ENCODE data around the gene NABP2.

Gene NABP2

GRCh38 chr12:56248711-56249110 lies 24.6 kb downstream of the NABP2 start:
- Histone ChIP-seq H4K20me1 (ENCODE audit: control insufficient read depth, insufficient read depth, low read depth, low read length) (no peaks in the 10 kb centered on the region), H3K4me1 (ENCODE audit: control insufficient read depth, low read length) (no peaks in the 10 kb centered on the region; the same call in 1 of the 2 replicates), H3K36me3 (ENCODE audit: control insufficient read depth, low read length) (peaks cover 65% of the 10 kb centered on the region), H3K4me2 (ENCODE audit: low read length) (no peak overlapping the region), H3K27me3 (ENCODE audit: control insufficient read depth, low read length) (no peaks in the 10 kb centered on the region), H3K27ac (ENCODE audit: low read depth, low read length) (no peak overlapping the region), H3K9me3 (ENCODE audit: control insufficient read depth, insufficient read depth, low read length) (no peaks in the 10 kb centered on the region), H3F3A (ENCODE audit: control insufficient read depth, insufficient read depth) (no peaks in the 10 kb centered on the region), H3K79me2 (ENCODE audit: control insufficient read depth, low read length) (no peaks in the 10 kb centered on the region), H3K4me3 (ENCODE audit: low read length) (no peak overlapping the region), H3K9me2 (replicated peaks; ENCODE audit: control insufficient read depth, low read length) (no peaks in the 10 kb centered on the region)
- TF ChIP-seq CTCF (IDR thresholded peaks at IDR 0.05; ENCODE audit: low read depth, low read length, poor library complexity, severe bottlenecking): no peak
- no peak for TF ChIP-seq EZH2phosphoT487 (IDR thresholded peaks at IDR 0.05; ENCODE audit: borderline replicate concordance, low read length)

- no peak overlapping the region for H3K27ac ChIP-seq (ENCODE audit: low read depth, low read length)
- H3F3A ChIP-seq (ENCODE audit: control insufficient read depth, insufficient read depth): no peaks in the 10 kb centered on the region
- H4K20me1 ChIP-seq (ENCODE audit: control insufficient read depth, insufficient read depth, low read depth, low read length): no peaks in the 10 kb centered on the region
- no peaks in the 10 kb centered on the region for H3K9me3 ChIP-seq (ENCODE audit: control insufficient read depth, insufficient read depth, low read length)
- TF ChIP-seq EZH2phosphoT487 (IDR thresholded peaks at IDR 0.05; ENCODE audit: borderline replicate concordance, low read length) (no peak), CTCF (IDR thresholded peaks at IDR 0.05; ENCODE audit: low read depth, low read length, poor library complexity, severe bottlenecking) (no peak)
- peaks cover 13% of the 10 kb centered on the region for H3K4me1 ChIP-seq (ENCODE audit: control insufficient read depth, low read length)
- H3K27me3 ChIP-seq (ENCODE audit: control insufficient read depth, low read length): no peaks in the 10 kb centered on the region
- H3K4me3 ChIP-seq (ENCODE audit: low read length): no peak overlapping the region
- H3K9me2 ChIP-seq (replicated peaks; ENCODE audit: control insufficient read depth, low read length): no peaks in the 10 kb centered on the region
- peaks cover 73% of the 10 kb centered on the region for H3K36me3 ChIP-seq (ENCODE audit: control insufficient read depth, low read length)
- peaks cover 17% of the 10 kb centered on the region for H3K79me2 ChIP-seq (ENCODE audit: control insufficient read depth, low read length)
- H3K4me2 ChIP-seq (ENCODE audit: low read length): no peak overlapping the region
These were observed 28.5 kb downstream of the NABP2 start for GRCh38 chr12:56252649-56253048.

GRCh38 chr12:56253091-56253490 lies 28.9 kb downstream of the NABP2 start:
- Histone ChIP-seq H3K4me1 (ENCODE audit: control insufficient read depth, low read length) (peaks cover 13% of the 10 kb centered on the region), H3K4me2 (ENCODE audit: low read length) (no peak overlapping the region), H3K9me2 (replicated peaks; ENCODE audit: control insufficient read depth, low read length) (no peaks in the 10 kb centered on the region), H3K4me3 (ENCODE audit: low read length) (no peak overlapping the region), H3K36me3 (ENCODE audit: control insufficient read depth, low read length) (peaks cover 69% of the 10 kb centered on the region), H3K9me3 (ENCODE audit: control insufficient read depth, insufficient read depth, low read length) (no peaks in the 10 kb centered on the region), H4K20me1 (ENCODE audit: control insufficient read depth, insufficient read depth, low read depth, low read length) (no peaks in the 10 kb centered on the region), H3K27me3 (ENCODE audit: control insufficient read depth, low read length) (no peaks in the 10 kb centered on the region), H3K79me2 (ENCODE audit: control insufficient read depth, low read length) (peaks cover 22% of the 10 kb centered on the region), H3F3A (ENCODE audit: control insufficient read depth, insufficient read depth) (no peaks in the 10 kb centered on the region), H3K27ac (ENCODE audit: low read depth, low read length) (no peak overlapping the region)
- TF ChIP-seq EZH2phosphoT487 (IDR thresholded peaks at IDR 0.05; ENCODE audit: borderline replicate concordance, low read length): no peak
- no peak for TF ChIP-seq CTCF (IDR thresholded peaks at IDR 0.05; ENCODE audit: low read depth, low read length, poor library complexity, severe bottlenecking)

- Histone ChIP-seq H3K27me3 (ENCODE audit: control insufficient read depth, low read length) (no peaks in the 10 kb centered on the region), H3K4me1 (ENCODE audit: control insufficient read depth, low read length) (peaks cover 20% of the 10 kb centered on the region), H3K4me2 (ENCODE audit: low read length) (no peak overlapping the region), H3K27ac (ENCODE audit: low read depth, low read length) (no peak overlapping the region), H3K4me3 (ENCODE audit: low read length) (no peak overlapping the region), H3F3A (ENCODE audit: control insufficient read depth, insufficient read depth) (peaks cover 3% of the 10 kb centered on the region), H4K20me1 (ENCODE audit: control insufficient read depth, insufficient read depth, low read depth, low read length) (no peaks in the 10 kb centered on the region), H3K9me3 (ENCODE audit: control insufficient read depth, insufficient read depth, low read length) (no peaks in the 10 kb centered on the region), H3K79me2 (ENCODE audit: control insufficient read depth, low read length) (peaks cover 25% of the 10 kb centered on the region), H3K36me3 (ENCODE audit: control insufficient read depth, low read length) (peaks cover 57% of the 10 kb centered on the region), H3K9me2 (replicated peaks; ENCODE audit: control insufficient read depth, low read length) (no peaks in the 10 kb centered on the region)
- TF ChIP-seq CTCF (IDR thresholded peaks at IDR 0.05; ENCODE audit: low read depth, low read length, poor library complexity, severe bottlenecking): no peak
- no peak for TF ChIP-seq EZH2phosphoT487 (IDR thresholded peaks at IDR 0.05; ENCODE audit: borderline replicate concordance, low read length)
These were observed 31.5 kb downstream of the NABP2 start for GRCh38 chr12:56255671-56256070.
